ENCODE data around the gene ADCY5.

ADCY5 gene

GRCh38 chr3:123337948-123338619 is 110.8 kb downstream of the ADCY5 start:
- no peaks in the 10 kb centered on the region for H3K36me3 ChIP-seq (ENCODE audit: control insufficient read depth, insufficient read depth, low read length)
- 0 out of 2 replicates have a peak, but pooled peaks cover 1% of the 10 kb centered on the region for H3K4me1 ChIP-seq (ENCODE audit: control insufficient read depth, insufficient read depth, low read length)
- H3K9me3 ChIP-seq (ENCODE audit: control insufficient read depth, insufficient read depth, low read depth, low read length) = 0 out of 2 replicates have a peak, but pooled peaks cover 7% of the 10 kb centered on the region
- no peaks in the 10 kb centered on the region for H3K27me3 ChIP-seq (ENCODE audit: control insufficient read depth, insufficient read depth, low read length)
- H3K4me3 ChIP-seq (ENCODE audit: low read depth, low read length) = no peak overlapping the region
- H3K9ac ChIP-seq (ENCODE audit: low read length) = no peak overlapping the region
- no peak overlapping the region for H3K27ac ChIP-seq (ENCODE audit: low read depth, low read length)

GRCh38 chr3:123337226-123337625 is 111.7 kb downstream of the ADCY5 start:
- Histone ChIP-seq H3K9me3 (ENCODE audit: control insufficient read depth, insufficient read depth, low read depth, low read length) (0 out of 2 replicates have a peak, but pooled peaks cover 7% of the 10 kb centered on the region), H3K4me3 (ENCODE audit: low read depth, low read length) (no peak overlapping the region), H3K4me1 (ENCODE audit: control insufficient read depth, insufficient read depth, low read length) (no peaks in the 10 kb centered on the region; the same call in 1 of the 2 replicates), H3K27me3 (ENCODE audit: control insufficient read depth, insufficient read depth, low read length) (no peaks in the 10 kb centered on the region), H3K27ac (ENCODE audit: low read depth, low read length) (no peak overlapping the region), H3K36me3 (ENCODE audit: control insufficient read depth, insufficient read depth, low read length) (no peaks in the 10 kb centered on the region), H3K9ac (ENCODE audit: low read length) (no peak overlapping the region)

- Histone ChIP-seq H3K4me1 (ENCODE audit: control insufficient read depth, insufficient read depth, low read length) (no peaks in the 10 kb centered on the region; the same call in 1 of the 2 replicates), H3K4me3 (ENCODE audit: low read depth, low read length) (no peak overlapping the region), H3K9ac (ENCODE audit: low read length) (no peak overlapping the region), H3K27ac (ENCODE audit: low read depth, low read length) (no peak overlapping the region), H3K27me3 (ENCODE audit: control insufficient read depth, insufficient read depth, low read length) (no peaks in the 10 kb centered on the region), H3K36me3 (ENCODE audit: control insufficient read depth, insufficient read depth, low read length) (no peaks in the 10 kb centered on the region), H3K9me3 (ENCODE audit: control insufficient read depth, insufficient read depth, low read depth, low read length) (0 out of 2 replicates have a peak, but pooled peaks cover 7% of the 10 kb centered on the region)
These were observed 112.4 kb downstream of the ADCY5 start for GRCh38 chr3:123336441-123336851.

GRCh38 chr3:123336001-123336400 is 112.9 kb downstream of the ADCY5 start:
- Histone ChIP-seq H3K27ac (ENCODE audit: low read depth, low read length) (no peak overlapping the region), H3K4me3 (ENCODE audit: low read depth, low read length) (no peak overlapping the region), H3K9ac (ENCODE audit: low read length) (no peak overlapping the region), H3K27me3 (ENCODE audit: control insufficient read depth, insufficient read depth, low read length) (no peaks in the 10 kb centered on the region), H3K9me3 (ENCODE audit: control insufficient read depth, insufficient read depth, low read depth, low read length) (0 out of 2 replicates have a peak, but pooled peaks cover 7% of the 10 kb centered on the region), H3K36me3 (ENCODE audit: control insufficient read depth, insufficient read depth, low read length) (no peaks in the 10 kb centered on the region), H3K4me1 (ENCODE audit: control insufficient read depth, insufficient read depth, low read length) (no peaks in the 10 kb centered on the region; the same call in 1 of the 2 replicates)

GRCh38 chr3:123335007-123335670 is 113.8 kb downstream of the ADCY5 start:
- H3K4me1 ChIP-seq (ENCODE audit: control insufficient read depth, insufficient read depth, low read length) = peaks cover 4% of the 10 kb centered on the region; the same call in 1 of the 2 replicates
- 0 out of 2 replicates have a peak, but pooled peaks cover 7% of the 10 kb centered on the region for H3K9me3 ChIP-seq (ENCODE audit: control insufficient read depth, insufficient read depth, low read depth, low read length)
- no peak overlapping the region for H3K9ac ChIP-seq (ENCODE audit: low read length)
- H3K27ac ChIP-seq (ENCODE audit: low read depth, low read length) = no peak overlapping the region
- H3K36me3 ChIP-seq (ENCODE audit: control insufficient read depth, insufficient read depth, low read length) = no peaks in the 10 kb centered on the region
- no peak overlapping the region for H3K4me3 ChIP-seq (ENCODE audit: low read depth, low read length)
- H3K27me3 ChIP-seq (ENCODE audit: control insufficient read depth, insufficient read depth, low read length) = no peaks in the 10 kb centered on the region

- no peaks in the 10 kb centered on the region for H3K27me3 ChIP-seq (ENCODE audit: control insufficient read depth, insufficient read depth, low read length)
- H3K27ac ChIP-seq (ENCODE audit: low read depth, low read length) = no peak overlapping the region
- no peak overlapping the region for H3K9ac ChIP-seq (ENCODE audit: low read length)
- no peaks in the 10 kb centered on the region for H3K36me3 ChIP-seq (ENCODE audit: control insufficient read depth, insufficient read depth, low read length)
- 0 out of 2 replicates have a peak, but pooled peaks cover 7% of the 10 kb centered on the region for H3K9me3 ChIP-seq (ENCODE audit: control insufficient read depth, insufficient read depth, low read depth, low read length)
- no peak overlapping the region for H3K4me3 ChIP-seq (ENCODE audit: low read depth, low read length)
- peaks cover 7% of the 10 kb centered on the region; the same call in 1 of the 2 replicates for H3K4me1 ChIP-seq (ENCODE audit: control insufficient read depth, insufficient read depth, low read length)
These were observed 114.8 kb downstream of the ADCY5 start for GRCh38 chr3:123334056-123334455.

GRCh38 chr3:123333401-123333800 is 115.5 kb downstream of the ADCY5 start:
- Histone ChIP-seq H3K9ac (ENCODE audit: low read length) (no peak overlapping the region), H3K4me3 (ENCODE audit: low read depth, low read length) (no peak overlapping the region), H3K27ac (ENCODE audit: low read depth, low read length) (no peak overlapping the region), H3K4me1 (ENCODE audit: control insufficient read depth, insufficient read depth, low read length) (peaks cover 9% of the 10 kb centered on the region; the same call in 1 of the 2 replicates), H3K27me3 (ENCODE audit: control insufficient read depth, insufficient read depth, low read length) (no peaks in the 10 kb centered on the region), H3K36me3 (ENCODE audit: control insufficient read depth, insufficient read depth, low read length) (no peaks in the 10 kb centered on the region), H3K9me3 (ENCODE audit: control insufficient read depth, insufficient read depth, low read depth, low read length) (0 out of 2 replicates have a peak, but pooled peaks cover 7% of the 10 kb centered on the region)

- H3K36me3 ChIP-seq (ENCODE audit: control insufficient read depth, insufficient read depth, low read length) = no peaks in the 10 kb centered on the region
- H3K9me3 ChIP-seq (ENCODE audit: control insufficient read depth, insufficient read depth, low read depth, low read length) = 0 out of 2 replicates have a peak, but pooled peaks cover 1% of the 10 kb centered on the region
- no peaks in the 10 kb centered on the region for H3K27me3 ChIP-seq (ENCODE audit: control insufficient read depth, insufficient read depth, low read length)
- no peak overlapping the region for H3K27ac ChIP-seq (ENCODE audit: low read depth, low read length)
- H3K4me1 ChIP-seq (ENCODE audit: control insufficient read depth, insufficient read depth, low read length) = peaks cover 9% of the 10 kb centered on the region; the same call in 1 of the 2 replicates
- H3K4me3 ChIP-seq (ENCODE audit: low read depth, low read length) = no peak overlapping the region
- no peak overlapping the region for H3K9ac ChIP-seq (ENCODE audit: low read length)
These were observed 116.7 kb downstream of the ADCY5 start for GRCh38 chr3:123332124-123332641.

GRCh38 chr3:123331651-123332050 is 117.2 kb downstream of the ADCY5 start:
- H3K4me1 ChIP-seq (ENCODE audit: control insufficient read depth, insufficient read depth, low read length) = peaks cover 9% of the 10 kb centered on the region; the same call in 1 of the 2 replicates
- H3K9ac ChIP-seq (ENCODE audit: low read length) = no peak overlapping the region
- H3K4me3 ChIP-seq (ENCODE audit: low read depth, low read length) = no peak overlapping the region
- no peaks in the 10 kb centered on the region for H3K27me3 ChIP-seq (ENCODE audit: control insufficient read depth, insufficient read depth, low read length)
- H3K36me3 ChIP-seq (ENCODE audit: control insufficient read depth, insufficient read depth, low read length) = no peaks in the 10 kb centered on the region
- H3K9me3 ChIP-seq (ENCODE audit: control insufficient read depth, insufficient read depth, low read depth, low read length) = no peaks in the 10 kb centered on the region
- no peak overlapping the region for H3K27ac ChIP-seq (ENCODE audit: low read depth, low read length)

- Histone ChIP-seq H3K27ac (ENCODE audit: low read depth, low read length) (no peak overlapping the region), H3K36me3 (ENCODE audit: control insufficient read depth, insufficient read depth, low read length) (no peaks in the 10 kb centered on the region), H3K27me3 (ENCODE audit: control insufficient read depth, insufficient read depth, low read length) (no peaks in the 10 kb centered on the region), H3K9me3 (ENCODE audit: control insufficient read depth, insufficient read depth, low read depth, low read length) (no peaks in the 10 kb centered on the region), H3K9ac (ENCODE audit: low read length) (no peak overlapping the region), H3K4me3 (ENCODE audit: low read depth, low read length) (no peak overlapping the region), H3K4me1 (ENCODE audit: control insufficient read depth, insufficient read depth, low read length) (peaks cover 9% of the 10 kb centered on the region; the same call in 1 of the 2 replicates)
These were observed 117.9 kb downstream of the ADCY5 start for GRCh38 chr3:123331006-123331405.
